Lung (tissue), 12 donors: ENCODE data around the gene ARMC2. TPM values are rescaled to one million over a fixed set of nuclear protein-coding genes. Genes with fewer than 3 reads are reported as not detected.

ENCODE experiments used
- ATAC-seq: fragments of 200-7000 bp; cut with Tn5 transposase; one replicate; pipeline ENCODE4 v1.9.1; 2020; ENCODE audit warnings: moderate number of reproducible peaks; ENCODE audit not compliant: insufficient read depth, low FRiP score
- DNase-seq, 3 donors: peaks; one replicate each; pipeline ENCODE4 v3.0.0-alpha.2; 2013 to 2017
- H3K27ac ChIP-seq, 2 donors: one replicate each; pipeline ENCODE4 v1.5.1; 2013; ENCODE audit warnings: mild to moderate bottlenecking in 2 of 2, moderate library complexity in 2 of 2, control low read depth in 1 of 2, inconsistent platforms in 1 of 2, low read depth in 1 of 2, low read length in 1 of 2
- H3K27me3 ChIP-seq, 3 donors: one replicate each; pipeline ENCODE4 v1.5.1; 2013; ENCODE audit warnings: low read length in 2 of 3; ENCODE audit not compliant: control insufficient read depth in 3 of 3, insufficient read depth in 3 of 3
- H3K36me3 ChIP-seq, 4 donors: one replicate each; pipeline ENCODE4 v1.5.1; 2013; ENCODE audit warnings: low read length in 4 of 4, mild to moderate bottlenecking in 1 of 4, moderate library complexity in 1 of 4; ENCODE audit not compliant: control insufficient read depth in 4 of 4, insufficient read depth in 4 of 4
- H3K4me1 ChIP-seq, 5 donors: one replicate each; pipeline ENCODE4 v1.5.1; 2013; ENCODE audit warnings: low read length in 5 of 5, mild to moderate bottlenecking in 2 of 5, moderate library complexity in 1 of 5; ENCODE audit not compliant: control insufficient read depth in 5 of 5, insufficient read depth in 5 of 5
- H3K4me3 ChIP-seq: one replicate; pipeline ENCODE4 v1.5.1; 2013; ENCODE audit warnings: mild to moderate bottlenecking, control low read depth, moderate library complexity
- H3K9ac ChIP-seq, 2 donors: one replicate each; pipeline ENCODE4 v1.5.1; 2013; ENCODE audit warnings: low read length in 2 of 2, control low read depth in 1 of 2; ENCODE audit not compliant: insufficient read depth in 1 of 2
- H3K9me3 ChIP-seq, 4 donors: one replicate each; pipeline ENCODE4 v1.5.1; 2013; ENCODE audit warnings: low read length in 3 of 4, mild to moderate bottlenecking in 1 of 4, moderate library complexity in 1 of 4; ENCODE audit not compliant: control insufficient read depth in 4 of 4, insufficient read depth in 3 of 4
- CTCF ChIP-seq: IDR thresholded peaks from 2 replicates; pipeline ENCODE4 v1.5.1; 2012; ENCODE audit warnings: mild to moderate bottlenecking; ENCODE audit errors: control extremely low read depth, extremely low read depth
- WGBS, 2 donors: extraction: QIAGEN DNeasy Blood & Tissue Kit; methylation state at CpG; one replicate each; pipeline ENCODE4 v1.1.7; 2013; 5-methylcytosine and 5-hydroxymethylcytosine counted together
- polyA plus RNA-seq, 2 donors: library from polyadenylated mRNA; stranded (reverse); fragments of 200-250 nt; gene quantifications; one replicate each; pipeline ENCODE4 v1.2.1, GENCODE V29; 2013
- total RNA-seq, 2 donors: library from RNA; depleted of rRNA in 1 of 2; stranded (reverse); fragments of >200 nt in 1 of 2; gene quantifications; one replicate each; pipeline ENCODE4 v1.2.1, GENCODE V29; 2014 to 2021
- donor health status: control.
- donor health status: control.
- donor health status: Bipolar disorder and iron deficiency.
- donor health status: healthy.
- donor health status: DM: yes; HTN: yes; CAD: no.

ARMC2 gene
- total and polyA plus RNA-seq, 4 donors = 2.9 to 16.5 (median 7.4) TPM

DNA sequence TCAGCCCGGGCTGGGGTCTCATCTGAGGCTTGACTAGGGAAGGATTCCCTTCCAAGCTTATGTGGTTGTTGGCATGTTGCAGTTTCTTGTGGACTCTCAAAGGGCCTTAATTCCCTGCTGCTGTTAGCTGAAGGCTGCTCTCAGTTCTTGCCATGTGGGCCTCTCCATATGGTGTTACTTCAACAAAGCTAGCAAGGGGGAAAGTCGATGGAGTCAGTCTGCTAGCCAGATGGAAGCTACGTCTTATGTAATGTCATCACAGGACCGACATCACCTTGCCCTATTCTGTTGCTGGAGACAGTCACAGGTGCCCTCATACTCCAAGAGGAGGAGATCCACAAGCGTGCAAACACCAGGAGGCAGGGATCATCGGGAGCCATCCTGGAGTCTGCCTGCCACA lies 43.3 kb upstream of the ARMC2 start:
- H3K36me3 ChIP-seq = no peaks in the 10 kb centered on the region
- ATAC-seq (no peak), DNase-seq (no peak)
- H3K27ac ChIP-seq = no peak overlapping the region
- 96 to 98% methylated on average over 6 of the region's 6 CpGs for WGBS, 2 donors
- no peaks in the 10 kb centered on the region for H3K27me3 ChIP-seq
- no peak for TF ChIP-seq CTCF
- no peak overlapping the region for H3K4me3 ChIP-seq
- H3K9ac ChIP-seq = no peak overlapping the region
- H3K9me3 ChIP-seq = no peaks in the 10 kb centered on the region
- H3K4me1 ChIP-seq = peaks cover 1 to 10% (median 3%) of the 10 kb centered on the region in 5 donors

DNA sequence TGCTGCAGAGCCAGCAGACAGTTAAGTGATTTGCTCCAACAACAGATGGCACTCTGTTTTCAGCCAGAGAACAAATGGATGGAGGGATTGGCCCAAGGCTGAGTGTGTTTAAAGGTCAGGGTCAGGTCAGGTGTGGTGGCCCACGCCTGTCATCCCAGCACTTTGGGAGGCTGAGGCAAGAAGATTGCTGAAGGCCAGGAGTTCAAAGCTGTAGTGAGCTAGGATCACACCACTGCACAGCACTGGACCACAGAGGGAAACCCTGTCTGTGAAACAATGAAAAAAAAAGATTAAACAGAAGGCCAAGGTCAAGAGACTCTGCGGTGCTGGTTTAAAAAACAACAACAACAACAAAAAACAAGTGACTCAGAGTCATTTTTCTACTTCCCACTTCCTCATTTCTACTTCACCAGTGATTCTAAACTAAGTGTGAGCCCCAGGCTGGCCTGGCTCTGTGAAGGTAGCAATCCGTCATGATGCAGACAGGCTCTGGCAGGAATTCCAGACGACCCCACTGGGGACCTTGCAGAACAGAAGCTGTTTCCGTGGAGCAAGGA lies 42.5 kb upstream of the ARMC2 start:
- WGBS, 2 donors = 29 to 45% methylated on average over 5 of the region's 5 CpGs
- DNase-seq (no peak), ATAC-seq (no peak)
- Histone ChIP-seq H3K27me3 (no peaks in the 10 kb centered on the region), H3K9me3 (no peaks in the 10 kb centered on the region), H3K4me1 (peaks cover 1 to 10% (median 3%) of the 10 kb centered on the region in 5 donors), H3K9ac (no peak overlapping the region), H3K27ac (no peak overlapping the region), H3K36me3 (no peaks in the 10 kb centered on the region), H3K4me3 (no peak overlapping the region)
- TF ChIP-seq CTCF = no peak

- no peak for DNase-seq
- H3K27ac ChIP-seq = no peak overlapping the region
- no peaks in the 10 kb centered on the region for H3K9me3 ChIP-seq
- no peak overlapping the region for H3K4me3 ChIP-seq
- TF ChIP-seq CTCF = no peak
- H3K27me3 ChIP-seq = no peaks in the 10 kb centered on the region
- peaks cover 1 to 10% (median 3%) of the 10 kb centered on the region in 5 donors for H3K4me1 ChIP-seq
- no peak overlapping the region for H3K9ac ChIP-seq
- 35 to 57% methylated on average over 3 of the region's 3 CpGs for WGBS, 2 donors
- no peaks in the 10 kb centered on the region for H3K36me3 ChIP-seq
- no peak for ATAC-seq
Observed at GRCh38 chr6:108806171-108806570, 42.1 kb upstream of the ARMC2 start.

DNA sequence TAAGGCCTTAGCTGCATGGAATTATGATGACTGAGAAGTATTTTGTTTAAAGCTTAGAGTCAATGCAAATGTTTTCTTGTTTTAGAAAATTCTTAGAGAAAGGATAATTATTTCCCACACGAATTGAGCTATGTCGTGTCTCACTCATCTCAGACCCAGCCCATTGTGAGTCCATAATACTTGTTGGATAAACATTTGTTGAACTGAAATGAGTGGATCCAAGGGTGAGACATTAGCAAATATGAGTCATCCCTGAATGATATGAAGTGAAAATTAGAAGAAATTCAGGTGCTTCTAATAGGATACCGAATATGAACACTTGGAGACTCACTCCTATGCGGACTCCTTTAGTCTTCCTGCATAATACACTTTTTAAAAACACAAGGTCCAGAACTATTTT lies 41.6 kb upstream of the ARMC2 start:
- Histone ChIP-seq H3K4me3 (no peak overlapping the region), H3K4me1 (peaks cover 0 to 10% (median 3%) of the 10 kb centered on the region in 5 donors), H3K36me3 (no peaks in the 10 kb centered on the region), H3K9ac (no peak overlapping the region), H3K9me3 (no peaks in the 10 kb centered on the region), H3K27ac (no peak overlapping the region), H3K27me3 (no peaks in the 10 kb centered on the region)
- no peak for TF ChIP-seq CTCF
- ATAC-seq (no peak), DNase-seq (no peak)
- 89 to 95% methylated on average over 4 of the region's 4 CpGs for WGBS, 2 donors
